Esophagus mucosa (tissue), 1 donor: ENCODE data around the gene CTDNEP1. TPM values are rescaled to one million over a fixed set of nuclear protein-coding genes. Genes with fewer than 3 reads are reported as not detected.
"Not testable (repeated sequence)": the region's sequence is repeated elsewhere in the genome, so short reads cannot be mapped to it uniquely, and the experiment has no call there.

ENCODE experiments used
- ATAC-seq: fragments of 200-7000 bp; cut with Tn5 transposase; one replicate; pipeline ENCODE4 v1.9.1; 2020
- total RNA-seq: library from RNA; stranded (reverse); gene quantifications from one replicate; pipeline ENCODE4 v1.2.4, GENCODE V29; 2023
- donor health status: DM: yes; HTN: yes; CAD: no.

CTDNEP1 gene
- total RNA-seq, 1 donor from 2014 or later, result 87.6 TPM

- not testable (repeated sequence) for ATAC-seq
Measured at GRCh38 chr17:7243838-7244237, 7.7 kb downstream of the CTDNEP1 start.

GRCh38 chr17:7243453-7243729 is 8.1 kb downstream of the CTDNEP1 start:
- ATAC-seq, result no peak

- ATAC-seq, result peak; percentile 55
Measured at GRCh38 chr17:7242717-7243452, 8.6 kb downstream of the CTDNEP1 start.

- peak; percentile 57 for ATAC-seq
Measured at GRCh38 chr17:7241783-7242716, 9.5 kb downstream of the CTDNEP1 start, which contains the start of gene GABARAP. Gene GABARAP, minus strand, starts transcription at chr17:7242449. Its CDS starts 119 bp downstream, at chr17:7242330.

- ATAC-seq, result no peak
Measured at GRCh38 chr17:7241090-7241733, 10.3 kb downstream of the CTDNEP1 start.

GRCh38 chr17:7240375-7240774 is 11.2 kb downstream of the CTDNEP1 start:
- no peak for ATAC-seq

GRCh38 chr17:7239091-7240027 is 12.2 kb downstream of the CTDNEP1 start, which contains the start of gene PHF23:
Gene PHF23, minus strand, starts transcription at chr17:7239457. Its CDS starts 178 bp downstream, at chr17:7239279.
- peak; percentile 72 for ATAC-seq

GRCh38 chr17:7238420-7239090 is 13.0 kb downstream of the CTDNEP1 start:
- ATAC-seq, result no peak

GRCh38 chr17:7237761-7238419 is 13.6 kb downstream of the CTDNEP1 start:
- peak; percentile 29 for ATAC-seq

- ATAC-seq, result no peak
Measured at GRCh38 chr17:7237266-7237760, 14.2 kb downstream of the CTDNEP1 start.

GRCh38 chr17:7236808-7237207 is 14.7 kb downstream of the CTDNEP1 start:
- ATAC-seq, result no peak

GRCh38 chr17:7235693-7236665 is 15.6 kb downstream of the CTDNEP1 start:
- no peak for ATAC-seq

GRCh38 chr17:7234083-7234951 is 17.2 kb downstream of the CTDNEP1 start, which contains the start of gene DVL2:
Gene DVL2, minus strand, starts transcription at chr17:7234517. Its CDS starts 255 bp downstream, at chr17:7234262.
- ATAC-seq, result peak; percentile 58

- ATAC-seq, result peak; percentile 0
Measured at GRCh38 chr17:7233701-7234082, 17.8 kb downstream of the CTDNEP1 start.

- ATAC-seq, result no peak
Measured at GRCh38 chr17:7232114-7232513, 19.4 kb downstream of the CTDNEP1 start.

- ATAC-seq, result no peak
Measured at GRCh38 chr17:7229504-7229903, 22.0 kb downstream of the CTDNEP1 start.

GRCh38 chr17:7228920-7229319 is 22.6 kb downstream of the CTDNEP1 start:
- peak; percentile 1 for ATAC-seq
